ENCODE results near the gene TPBG.
"Not testable (repeated sequence)": the region's sequence is repeated elsewhere in the genome, so short reads cannot be mapped to it uniquely, and the experiment has no call there.

Gene TPBG

GRCh38 chr6:82376636-82377035 lies 13.0 kb downstream of the TPBG start:
- DNase-seq: no peak

- no peak for DNase-seq
Observed at GRCh38 chr6:82380566-82381185, 17.1 kb downstream of the TPBG start.

- no peak for DNase-seq
Observed at GRCh38 chr6:82381278-82381677, 17.7 kb downstream of the TPBG start.

DNA sequence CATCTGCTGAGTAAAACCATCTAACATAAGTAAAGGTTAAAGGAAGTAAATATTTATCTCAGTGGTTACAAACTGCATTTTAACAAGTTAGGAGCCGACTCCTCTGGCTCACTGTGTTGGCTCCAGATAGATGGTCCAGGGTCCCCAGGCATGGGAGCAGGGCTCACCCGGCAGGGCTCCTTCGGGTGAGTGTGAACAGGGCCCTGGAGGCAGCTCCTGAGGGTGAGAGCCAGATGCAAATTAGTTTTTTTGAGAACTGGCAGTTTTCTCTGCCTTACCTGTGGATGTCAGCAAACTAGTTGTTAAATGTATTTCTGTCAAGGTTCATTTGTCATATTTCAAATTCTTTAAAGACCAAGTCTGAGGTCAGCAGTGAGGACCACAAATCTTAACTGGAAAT lies 21.5 kb downstream of the TPBG start:
- no peak for DNase-seq

DNA sequence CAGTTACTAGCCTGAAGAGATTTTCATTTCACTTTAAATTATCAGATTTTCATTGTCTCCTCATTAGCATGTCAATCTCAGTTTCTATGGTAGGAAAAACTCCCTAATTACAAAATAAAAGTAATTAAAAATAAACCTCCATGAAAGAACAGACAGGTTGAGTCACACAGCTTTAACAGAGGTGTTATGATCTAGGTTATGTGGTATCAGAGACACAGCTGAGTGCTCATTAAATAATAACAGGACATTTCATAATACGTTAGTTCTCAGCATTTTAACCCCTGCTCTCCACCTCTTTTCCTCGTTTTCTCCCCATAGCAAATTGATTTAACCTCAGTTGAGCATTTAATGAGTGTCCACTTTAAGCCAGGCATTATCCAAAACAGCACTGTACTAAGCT lies 21.9 kb downstream of the TPBG start:
- no peak for DNase-seq

GRCh38 chr6:82385961-82386360 lies 22.3 kb downstream of the TPBG start:
- no peak for DNase-seq

GRCh38 chr6:82394770-82395169 lies 31.2 kb downstream of the TPBG start:
- DNase-seq: not testable (repeated sequence)

DNA sequence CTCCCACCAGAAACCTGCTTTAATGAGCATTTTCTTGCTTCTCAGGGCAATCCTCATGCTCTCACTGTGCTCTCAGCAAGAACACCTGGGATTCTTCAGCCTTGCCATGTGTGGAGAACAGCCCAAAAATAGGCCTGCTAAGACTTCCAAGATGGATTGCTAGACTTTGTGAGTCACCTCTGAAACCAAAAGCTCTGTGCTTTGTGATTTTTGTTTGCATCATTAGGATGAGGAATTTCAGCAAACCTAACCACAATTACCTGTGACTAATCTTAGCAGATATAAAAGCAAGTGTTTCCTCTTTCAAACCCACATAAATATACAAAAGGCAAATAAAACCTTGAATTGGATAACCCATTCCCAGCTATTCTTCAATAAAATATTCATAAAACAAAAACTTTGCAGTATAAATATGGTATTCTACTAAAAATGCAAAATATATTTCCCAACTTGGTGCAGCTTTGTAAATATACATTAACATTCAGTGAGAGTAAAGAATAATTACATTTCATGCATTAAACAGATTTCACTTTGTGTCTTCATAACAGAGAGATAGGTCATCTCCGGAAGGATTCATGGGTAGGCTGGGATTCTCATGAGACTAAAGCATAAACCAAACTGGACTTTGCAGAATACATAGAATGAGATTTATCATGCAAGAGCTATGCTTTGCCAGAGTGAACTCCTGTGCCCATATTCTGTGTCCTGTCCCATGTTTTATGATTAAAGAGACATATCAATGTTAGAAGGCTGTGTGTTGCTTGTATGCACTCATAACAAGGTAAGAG lies 33.5 kb downstream of the TPBG start:
- DNase-seq: no peak

DNA sequence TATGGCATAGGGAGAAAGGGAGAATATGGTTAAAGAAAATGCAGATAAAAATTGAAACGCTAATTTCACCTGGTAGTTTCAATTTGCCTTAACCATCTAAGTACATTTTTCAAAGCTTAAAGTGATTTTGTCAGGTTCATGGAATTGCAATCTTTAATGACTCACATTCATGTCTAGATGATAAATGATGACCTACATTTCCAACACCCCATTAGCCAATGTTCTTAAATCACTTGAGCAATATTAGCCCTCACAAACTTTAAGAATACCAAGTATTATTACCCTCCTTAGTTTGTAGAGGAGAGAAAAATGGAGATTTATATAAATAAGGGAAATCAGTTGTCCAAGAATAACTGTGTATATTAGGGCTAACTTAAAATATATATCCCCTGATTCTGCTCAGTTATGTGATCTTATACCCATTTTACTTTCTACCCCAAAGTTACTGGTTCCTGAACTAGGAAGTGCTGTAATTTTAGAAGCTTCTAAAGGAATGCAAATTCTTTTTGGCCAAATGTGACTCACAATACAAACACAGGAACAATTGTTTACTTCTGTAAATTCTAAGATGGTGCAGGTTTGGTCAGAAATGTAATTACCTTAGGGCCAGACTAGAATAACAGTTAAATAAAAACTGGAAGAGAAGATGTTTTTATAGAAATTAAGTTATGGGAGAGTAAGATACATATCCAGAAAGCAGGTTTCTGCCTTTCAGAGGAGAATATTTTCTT lies 34.5 kb downstream of the TPBG start:
- no peak for DNase-seq

DNA sequence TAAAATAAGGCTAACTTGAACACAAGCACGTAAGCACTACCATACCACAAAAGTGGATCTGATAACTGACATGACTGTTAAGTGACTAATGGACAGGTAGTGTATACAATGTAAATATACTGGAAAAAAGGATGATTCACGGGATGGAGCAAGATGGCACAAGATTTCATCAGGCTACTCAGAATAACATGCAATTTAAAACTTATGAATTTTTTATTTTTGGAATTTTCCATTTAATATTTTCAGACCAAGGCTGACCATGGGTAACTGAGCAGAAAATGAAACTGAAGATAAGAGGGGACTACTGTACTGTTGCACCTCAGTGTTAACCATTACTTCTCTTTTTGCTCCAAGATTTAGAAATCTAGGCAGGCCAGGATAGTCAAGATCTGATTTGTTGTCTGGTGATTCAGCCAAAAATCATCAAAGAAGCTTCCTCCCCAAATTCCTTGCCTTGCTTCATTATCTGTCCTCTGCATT lies 45.4 kb downstream of the TPBG start:
- no peak for DNase-seq

DNA sequence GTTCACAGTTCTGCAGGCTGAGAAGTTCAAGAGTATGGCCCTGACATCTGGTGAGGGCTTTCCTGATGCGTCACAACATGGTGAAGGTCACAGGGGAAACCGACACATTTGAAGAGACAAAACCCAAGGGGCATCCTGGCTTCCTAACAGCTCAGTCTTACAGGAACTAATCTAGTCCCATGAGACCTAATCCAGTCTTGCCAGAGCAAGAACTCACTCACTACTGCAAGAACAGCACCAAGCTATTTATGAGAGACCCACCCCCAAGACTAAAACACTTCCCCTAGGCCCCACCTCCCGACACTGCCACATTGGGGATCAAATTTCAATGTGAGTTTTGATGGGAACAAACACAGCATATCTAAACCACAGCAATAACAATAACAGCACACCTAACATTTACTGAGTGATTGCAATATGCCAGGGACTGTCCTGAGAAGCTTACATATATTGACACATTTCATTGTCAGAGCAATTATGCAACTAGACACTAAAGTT lies 46.6 kb downstream of the TPBG start:
- no peak for DNase-seq

DNA sequence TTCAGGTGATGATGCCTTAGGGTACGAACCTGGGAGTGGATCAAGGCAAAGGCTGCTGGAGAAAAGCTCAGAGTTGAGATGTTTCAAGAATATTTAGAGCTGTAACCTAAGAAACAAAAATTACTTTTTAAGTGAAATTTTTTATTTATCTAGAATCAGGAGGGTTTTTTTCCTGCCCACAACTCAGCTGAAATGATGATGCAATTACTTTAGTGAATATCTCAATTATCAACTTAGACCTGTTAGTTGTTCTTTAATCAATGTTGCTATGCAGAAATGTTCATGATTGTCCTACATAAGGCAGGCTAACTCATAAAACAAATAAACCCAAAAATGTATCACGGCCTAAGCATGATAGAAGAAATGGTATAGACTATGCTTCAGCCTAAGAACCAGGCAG lies 50.3 kb downstream of the TPBG start:
- DNase-seq: no peak

GRCh38 chr6:82415820-82416219 lies 52.2 kb downstream of the TPBG start:
- no peak for DNase-seq

- no peak for DNase-seq
Observed at GRCh38 chr6:82416346-82416745, 52.7 kb downstream of the TPBG start.

Data from suppressor macrophage (primary cell).